BJ (cell line): Measurements from ENCODE around the gene PANK3. TPM values are rescaled to one million over a fixed set of nuclear protein-coding genes. Genes with fewer than 3 reads are reported as not detected.
"Not testable (repeated sequence)": the region's sequence is repeated elsewhere in the genome, so short reads cannot be mapped to it uniquely, and the experiment has no call there.

ENCODE experiments used
- CTCF ChIA-PET: fragments of 350-600 bp; formaldehyde crosslinking; extraction: SDS; loops from one replicate; lab custom pipeline; 2021; ENCODE audit warnings: antibody characterized with exemption, inconsistent platforms; lab: Yijun Ruan, JAX
- POLR2A ChIA-PET: fragments of 300-600 bp; sonication (Branson Sonifier 250); formaldehyde crosslinking; extraction: SDS; loops from one replicate; lab custom pipeline; 2021; ENCODE audit warnings: antibody characterized with exemption; lab: Charles Lee
- DNase-seq: peaks from one replicate; pipeline ENCODE4 v3.0.0-alpha.2; 2011; ENCODE audit warnings: low read depth
- H3K27me3 ChIP-seq: 2 replicates; pipeline ENCODE4 v1.6.0; 2011; ENCODE audit warnings: low read length; ENCODE audit not compliant: control insufficient read depth, insufficient read depth
- H3K36me3 ChIP-seq: 2 replicates; pipeline ENCODE4 v1.5.1; 2011; ENCODE audit warnings: low read length; ENCODE audit not compliant: control insufficient read depth, insufficient read depth
- H3K4me3 ChIP-seq: 2 replicates; pipeline ENCODE4 v1.5.1; 2011; ENCODE audit warnings: low read depth, mild to moderate bottlenecking, control low read depth, low read length
- polyA plus RNA-seq: library from polyadenylated mRNA; depleted of rRNA; stranded (reverse); fragments of >200 nt; gene quantifications from 2 replicates; pipeline ENCODE4 v1.2.3, GENCODE V29; 2011
- TF ChIP-seq, protein P1 (sequence below): IDR thresholded peaks from 2 replicates; pipeline ENCODE4 v1.5.1; 2011; ENCODE audit warnings: low read depth, mild to moderate bottlenecking, control low read depth, inconsistent platforms, low read length, moderate library complexity; ENCODE audit not compliant: insufficient read depth

The PANK3 gene
- polyA plus RNA-seq, 1 experiment, result 5.3 TPM

DNA sequence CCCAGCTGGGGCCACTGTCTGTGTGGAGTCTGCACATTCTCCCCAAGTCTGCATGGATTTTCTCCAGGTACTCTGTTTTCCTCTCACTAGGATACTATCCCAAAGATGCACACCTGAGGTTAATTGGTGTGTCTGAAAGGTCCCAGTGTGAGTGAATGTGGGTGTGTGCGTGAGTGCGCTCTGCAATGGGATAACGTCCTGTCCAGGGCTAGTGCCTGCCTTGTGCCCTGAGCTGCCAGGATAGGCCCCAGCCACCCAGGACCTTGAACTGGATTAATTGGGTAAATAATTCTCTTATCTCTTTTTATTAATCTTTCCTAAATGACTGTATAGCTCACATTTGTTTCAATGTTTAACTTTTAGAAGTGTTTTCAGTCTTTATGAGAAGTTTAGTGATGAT is 11.5 kb upstream of the PANK3 start:
- peaks cover 3% of the 10 kb centered on the region; the same call in 1 of the 2 replicates for H3K27me3 ChIP-seq
- ChIA-PET POLR2A (no interaction called here), CTCF (no interaction called here)
- no peaks in the 10 kb centered on the region for H3K36me3 ChIP-seq
- TF ChIP-seq, protein P1, sequence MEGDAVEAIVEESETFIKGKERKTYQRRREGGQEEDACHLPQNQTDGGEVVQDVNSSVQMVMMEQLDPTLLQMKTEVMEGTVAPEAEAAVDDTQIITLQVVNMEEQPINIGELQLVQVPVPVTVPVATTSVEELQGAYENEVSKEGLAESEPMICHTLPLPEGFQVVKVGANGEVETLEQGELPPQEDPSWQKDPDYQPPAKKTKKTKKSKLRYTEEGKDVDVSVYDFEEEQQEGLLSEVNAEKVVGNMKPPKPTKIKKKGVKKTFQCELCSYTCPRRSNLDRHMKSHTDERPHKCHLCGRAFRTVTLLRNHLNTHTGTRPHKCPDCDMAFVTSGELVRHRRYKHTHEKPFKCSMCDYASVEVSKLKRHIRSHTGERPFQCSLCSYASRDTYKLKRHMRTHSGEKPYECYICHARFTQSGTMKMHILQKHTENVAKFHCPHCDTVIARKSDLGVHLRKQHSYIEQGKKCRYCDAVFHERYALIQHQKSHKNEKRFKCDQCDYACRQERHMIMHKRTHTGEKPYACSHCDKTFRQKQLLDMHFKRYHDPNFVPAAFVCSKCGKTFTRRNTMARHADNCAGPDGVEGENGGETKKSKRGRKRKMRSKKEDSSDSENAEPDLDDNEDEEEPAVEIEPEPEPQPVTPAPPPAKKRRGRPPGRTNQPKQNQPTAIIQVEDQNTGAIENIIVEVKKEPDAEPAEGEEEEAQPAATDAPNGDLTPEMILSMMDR, result no peak
- DNase-seq, result no peak
- H3K4me3 ChIP-seq, result no peak overlapping the region

- ChIA-PET POLR2A (no interaction called here), CTCF (no interaction called here)
Measured at GRCh38 chr5:168587987-168588386, 8.8 kb upstream of the PANK3 start.

DNA sequence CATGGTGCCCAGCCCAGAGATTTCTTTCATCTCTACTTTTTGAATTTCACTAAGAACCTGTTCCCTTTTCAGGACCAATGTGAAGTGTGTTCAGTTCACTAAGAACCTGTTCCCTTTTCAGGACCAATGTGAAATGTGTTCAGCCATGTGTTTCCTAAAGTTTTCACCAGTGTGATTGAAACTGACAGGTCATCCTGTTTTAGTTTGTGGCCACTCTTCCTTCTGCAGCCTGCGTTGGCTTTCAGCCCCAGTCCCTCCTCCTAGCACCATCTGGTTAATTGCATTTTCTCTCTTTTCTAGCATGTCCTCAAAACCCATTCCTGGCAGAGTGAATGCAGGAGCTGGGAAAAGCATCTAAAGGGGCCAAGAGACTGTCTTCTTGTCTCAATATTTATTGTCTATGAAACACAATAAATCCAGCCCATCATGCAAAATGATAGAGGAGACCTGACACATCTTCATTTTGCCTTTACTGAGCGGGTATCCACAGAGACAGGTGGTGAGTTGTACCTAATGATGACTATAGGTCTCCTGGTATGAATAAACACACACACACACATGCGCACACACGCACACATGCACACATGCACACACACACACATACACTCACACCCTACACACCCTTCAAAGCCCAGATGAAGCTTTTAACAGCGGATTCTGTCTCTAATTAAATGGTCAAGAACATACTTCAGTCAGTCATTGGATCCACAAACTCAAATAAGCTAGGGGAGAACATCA is 6.1 kb upstream of the PANK3 start:
- H3K27me3 ChIP-seq, result 0 out of 2 replicates have a peak, but pooled peaks cover 1% of the 10 kb centered on the region
- no peaks in the 10 kb centered on the region for H3K36me3 ChIP-seq
- POLR2A ChIA-PET, result no interaction called here
- CTCF ChIA-PET, result no interaction called here
- H3K4me3 ChIP-seq, result no peak overlapping the region
- no peak for DNase-seq
- TF ChIP-seq, protein P1, result no peak

More at GRCh38 chr5:168587987-168588386, 8.8 kb upstream of the PANK3 start:
- Histone ChIP-seq H3K27me3 (peaks cover 4% of the 10 kb centered on the region; the same call in 1 of the 2 replicates), H3K4me3 (no peak overlapping the region), H3K36me3 (no peaks in the 10 kb centered on the region)
- TF ChIP-seq, protein P1, result no peak
- DNase-seq, result no peak

GRCh38 chr5:168583742-168584482 is 4.7 kb upstream of the PANK3 start:
- ChIA-PET POLR2A (no interaction called here), CTCF (interaction anchor here (0.6 kb wide), 1 partner anchor 324 kb away, joined by 3 read pairs; no protein-coding TSS in a partner anchor)
- no peaks in the 10 kb centered on the region for H3K36me3 ChIP-seq
- TF ChIP-seq, protein P1, result no peak
- no peak overlapping the region for H3K4me3 ChIP-seq
- DNase-seq, result no peak
- H3K27me3 ChIP-seq, result 0 out of 2 replicates have a peak, but pooled peaks cover 1% of the 10 kb centered on the region

- POLR2A ChIA-PET, H3K4me3 ChIP-seq, H3K36me3 ChIP-seq, DNase-seq, H3K27me3 ChIP-seq: not testable (repeated sequence)
- CTCF ChIA-PET, result interaction anchor here (1.0 kb wide), 1 partner anchor 13 kb away, joined by 4 read pairs; no protein-coding TSS in a partner anchor
Measured at GRCh38 chr5:168580814-168581469, 1.8 kb upstream of the PANK3 start.
